ENCODE results near the gene MYO19. TPM values are rescaled to one million over a fixed set of nuclear protein-coding genes. Genes with fewer than 3 reads are reported as not detected.
"Not testable (repeated sequence)": the region's sequence is repeated elsewhere in the genome, so short reads cannot be mapped to it uniquely, and the experiment has no call there.

MYO19 gene
- total RNA-seq, 4 donors from 2014 or later = 33.3 to 120 (median 69.8) TPM

DNA sequence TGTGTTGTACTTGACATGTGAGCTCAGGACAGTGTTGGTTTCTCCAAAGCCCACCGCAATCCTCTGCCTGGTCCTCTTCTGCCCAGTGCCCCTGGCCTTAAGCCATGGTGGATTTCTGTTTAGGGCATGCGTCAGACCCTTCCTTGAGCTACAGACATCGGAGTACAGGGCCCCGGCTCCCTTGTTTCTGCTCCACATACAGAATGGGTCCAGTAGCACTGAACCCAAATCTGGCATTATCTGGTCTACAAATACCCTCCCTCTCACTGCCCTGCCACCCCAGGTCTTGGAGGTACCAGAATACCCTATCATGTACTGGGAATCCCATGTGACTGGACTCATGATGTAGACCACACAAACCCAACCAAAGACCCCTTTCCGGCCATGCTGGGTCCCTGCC is 75.6 kb downstream of the MYO19 start:
- 91 to 92% methylated on average over 5 of the region's 5 CpGs for WGBS, 2 donors

DNA sequence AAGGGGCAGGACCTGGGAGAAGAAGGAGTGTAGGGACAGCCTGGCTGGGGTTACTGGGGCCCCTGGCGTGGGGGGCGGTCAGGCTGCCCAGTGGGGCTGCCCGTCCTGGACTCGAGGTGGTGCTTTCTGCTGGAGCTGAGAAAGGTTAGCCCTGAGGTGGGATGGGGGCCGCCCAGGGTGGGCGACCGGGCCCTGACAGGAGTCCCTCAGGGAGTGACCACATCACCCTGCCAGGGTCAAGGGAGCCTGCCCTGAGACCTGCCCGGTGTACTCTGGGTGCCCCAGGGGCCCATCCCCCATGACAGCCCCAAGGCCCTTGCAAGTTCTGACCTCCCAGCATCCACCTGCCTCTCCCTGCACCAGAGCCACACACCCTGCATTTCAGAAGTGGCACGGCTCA is 77.0 kb downstream of the MYO19 start:
- H3K9me3 ChIP-seq; H3K27ac ChIP-seq; H3K4me1 ChIP-seq; DNase-seq (ENCODE audit: low spot score in 2 of 2); H3K4me3 ChIP-seq; H3K36me3 ChIP-seq: not testable (repeated sequence)
- H3K27me3 ChIP-seq = peaks cover 0 to 13% of the 10 kb centered on the region in 2 donors
- 76 to 82% methylated on average over 8 of the region's 9 CpGs for WGBS, 2 donors

More for the DNA sequence above, 75.6 kb downstream of the MYO19 start:
- peaks cover 0 to 26% of the 10 kb centered on the region in 2 donors for H3K27me3 ChIP-seq
- H3K4me3 ChIP-seq = no peak overlapping the region
- H3K27ac ChIP-seq = no peak overlapping the region
- H3K9me3 ChIP-seq = no peaks in the 10 kb centered on the region
- H3K4me1 ChIP-seq = no peaks in the 10 kb centered on the region
- TF ChIP-seq EP300 (IDR thresholded peaks at IDR 0.05) = no peak
- TF ChIP-seq, protein P1, sequence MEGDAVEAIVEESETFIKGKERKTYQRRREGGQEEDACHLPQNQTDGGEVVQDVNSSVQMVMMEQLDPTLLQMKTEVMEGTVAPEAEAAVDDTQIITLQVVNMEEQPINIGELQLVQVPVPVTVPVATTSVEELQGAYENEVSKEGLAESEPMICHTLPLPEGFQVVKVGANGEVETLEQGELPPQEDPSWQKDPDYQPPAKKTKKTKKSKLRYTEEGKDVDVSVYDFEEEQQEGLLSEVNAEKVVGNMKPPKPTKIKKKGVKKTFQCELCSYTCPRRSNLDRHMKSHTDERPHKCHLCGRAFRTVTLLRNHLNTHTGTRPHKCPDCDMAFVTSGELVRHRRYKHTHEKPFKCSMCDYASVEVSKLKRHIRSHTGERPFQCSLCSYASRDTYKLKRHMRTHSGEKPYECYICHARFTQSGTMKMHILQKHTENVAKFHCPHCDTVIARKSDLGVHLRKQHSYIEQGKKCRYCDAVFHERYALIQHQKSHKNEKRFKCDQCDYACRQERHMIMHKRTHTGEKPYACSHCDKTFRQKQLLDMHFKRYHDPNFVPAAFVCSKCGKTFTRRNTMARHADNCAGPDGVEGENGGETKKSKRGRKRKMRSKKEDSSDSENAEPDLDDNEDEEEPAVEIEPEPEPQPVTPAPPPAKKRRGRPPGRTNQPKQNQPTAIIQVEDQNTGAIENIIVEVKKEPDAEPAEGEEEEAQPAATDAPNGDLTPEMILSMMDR (IDR thresholded peaks at IDR 0.05) = no peak
- TF ChIP-seq POLR2A (IDR thresholded peaks at IDR 0.05) = no peak
- no peaks in the 10 kb centered on the region for H3K36me3 ChIP-seq
- no peak for DNase-seq (ENCODE audit: low spot score in 2 of 2)

DNA sequence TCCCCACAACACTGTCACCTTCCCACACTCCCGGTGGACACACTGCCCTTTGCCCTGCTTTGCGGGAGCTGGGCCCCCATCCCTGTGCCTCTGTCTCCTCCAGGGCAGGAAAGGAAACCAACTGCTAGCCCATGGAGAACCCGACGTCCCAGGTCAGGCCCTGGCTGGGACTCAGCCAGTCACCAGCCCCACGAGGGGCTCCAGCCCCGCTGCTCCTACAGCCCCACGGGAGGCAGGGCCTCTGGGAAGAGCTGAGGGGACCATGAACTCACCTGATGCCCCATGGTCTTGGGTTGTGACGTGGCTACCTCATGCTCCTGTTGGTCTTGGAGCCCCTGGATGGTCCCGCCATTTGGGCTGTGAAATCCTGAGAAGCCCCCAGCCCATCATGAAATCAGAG is 81.8 kb downstream of the MYO19 start:
- not testable (repeated sequence) for H3K9me3 ChIP-seq; H3K4me3 ChIP-seq; H3K4me1 ChIP-seq; DNase-seq (ENCODE audit: low spot score in 2 of 2); H3K27me3 ChIP-seq; H3K27ac ChIP-seq; H3K36me3 ChIP-seq
- 78 to 80% methylated on average over 6 to 8 of the region's 9 CpGs for WGBS, 2 donors

DNA sequence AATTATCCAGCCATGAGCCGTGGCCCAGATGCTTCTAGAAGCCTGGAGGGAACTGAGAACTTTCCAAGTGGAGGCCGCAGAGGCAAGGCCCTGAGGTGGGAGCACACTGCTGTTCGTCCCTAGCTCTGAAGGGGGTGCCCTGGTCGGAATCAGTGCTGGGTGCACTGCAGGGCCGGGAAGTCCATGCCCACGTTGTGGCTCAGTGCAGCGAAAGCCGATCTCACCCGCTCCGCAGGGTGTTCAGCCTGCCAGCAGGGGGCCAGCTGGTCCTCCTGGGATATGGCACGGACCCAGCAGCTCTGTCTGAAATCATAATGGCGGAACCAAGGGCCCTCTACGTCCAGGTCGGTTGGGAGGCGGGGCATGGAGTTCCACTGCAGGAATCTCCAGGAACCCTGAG is 84.7 kb downstream of the MYO19 start:
- H3K4me1 ChIP-seq = not testable (repeated sequence)

More for the DNA sequence above, 84.7 kb downstream of the MYO19 start:
- 43 to 77% methylated on average over 1 to 3 of the region's 15 CpGs for WGBS, 2 donors
- not testable (repeated sequence) for H3K27me3 ChIP-seq; H3K4me3 ChIP-seq; DNase-seq (ENCODE audit: low spot score in 2 of 2); H3K27ac ChIP-seq; H3K36me3 ChIP-seq; H3K9me3 ChIP-seq

Small RNAs within 50 kb of the gene (small RNA-seq; reads per million reads assigned to genes)
- gene RNA5SP439 = not detected

Other genes with a start within 250 kb of the MYO19 start
- not detected for gene TBC1D3G, start 211.0 kb downstream of the MYO19 start, total RNA-seq
- 1 to 10 TPM in 1 of 4 donors, not detected in 3; 5.9 TPM for gene TBC1D3H, start 146.4 kb downstream of the MYO19 start, total RNA-seq
- 10 to 100 TPM; 21.0 to 31.5 (median 26.8) TPM for gene ZNHIT3, start 48.2 kb downstream of the MYO19 start, total RNA-seq
- gene PIGW, start 119 bp upstream of the MYO19 start, total RNA-seq = 1 to 10 TPM; 2.7 to 5.7 (median 3.4) TPM
- 100 to 1,000 TPM in 1 of 4 donors, 10 to 100 TPM in 3; 53.6 to 107 (median 79.4) TPM for gene GGNBP2, start 10.1 kb upstream of the MYO19 start, total RNA-seq
- gene DHRS11, start 57.0 kb upstream of the MYO19 start, total RNA-seq = 10 to 100 TPM in 1 of 4 donors, 1 to 10 TPM in 2, under 1 TPM in 1; 0.78 to 14.7 (median 6.9) TPM
- 10 to 100 TPM in 3 of 4 donors, 1 to 10 TPM in 1; 9.8 to 14.2 (median 11.5) TPM for gene MRM1, start 66.7 kb upstream of the MYO19 start, total RNA-seq

Measured in tibial nerve (tissue), 4 donors.